ENCODE results near the gene COQ2.
"Not testable (repeated sequence)": the region's sequence is repeated elsewhere in the genome, so short reads cannot be mapped to it uniquely, and the experiment has no call there.

COQ2 gene

DNA sequence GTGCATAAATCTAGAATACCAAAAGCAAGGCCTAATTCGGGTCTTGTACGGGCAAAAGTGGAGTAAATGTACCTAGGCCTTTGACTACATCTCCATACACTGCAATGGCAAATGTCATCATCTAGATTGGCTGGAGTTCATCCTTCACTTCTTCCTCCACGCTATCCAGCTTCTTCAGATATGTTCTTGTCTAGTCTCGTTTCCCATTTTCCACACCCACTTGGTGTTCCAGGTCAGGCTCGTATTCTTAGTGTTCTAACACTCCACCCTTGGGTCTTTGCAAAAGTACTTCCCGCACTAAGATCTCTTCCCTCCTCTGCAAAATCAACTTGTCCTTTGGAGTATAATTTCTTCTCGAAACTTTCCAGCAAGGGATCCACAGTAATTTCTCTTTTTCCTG, 1.4 kb downstream of the COQ2 start:
- DNase-seq = no peak

DNA sequence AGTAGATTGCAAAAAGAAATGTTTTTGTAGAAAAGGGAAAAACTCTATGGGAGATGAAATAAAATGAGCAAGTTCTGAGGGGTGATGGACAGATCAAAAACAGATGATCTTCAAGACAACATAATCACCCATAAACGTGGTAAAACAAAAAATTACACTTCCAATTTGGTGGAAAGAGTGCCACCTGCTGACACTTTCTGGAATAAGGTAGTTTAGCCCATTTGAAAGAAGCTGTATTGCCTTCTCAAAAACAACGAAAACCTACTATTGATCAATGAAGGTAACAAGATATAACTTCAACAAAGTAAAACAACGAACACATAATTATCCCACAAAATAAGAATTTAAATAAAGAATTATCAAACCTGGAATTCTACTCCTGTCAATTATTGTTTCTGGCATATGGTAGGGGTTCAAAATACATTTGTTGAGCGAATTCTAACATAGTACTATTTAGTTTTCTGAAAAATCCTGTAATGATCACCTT, 2.5 kb downstream of the COQ2 start:
- DNase-seq = peak; percentile 32

DNA sequence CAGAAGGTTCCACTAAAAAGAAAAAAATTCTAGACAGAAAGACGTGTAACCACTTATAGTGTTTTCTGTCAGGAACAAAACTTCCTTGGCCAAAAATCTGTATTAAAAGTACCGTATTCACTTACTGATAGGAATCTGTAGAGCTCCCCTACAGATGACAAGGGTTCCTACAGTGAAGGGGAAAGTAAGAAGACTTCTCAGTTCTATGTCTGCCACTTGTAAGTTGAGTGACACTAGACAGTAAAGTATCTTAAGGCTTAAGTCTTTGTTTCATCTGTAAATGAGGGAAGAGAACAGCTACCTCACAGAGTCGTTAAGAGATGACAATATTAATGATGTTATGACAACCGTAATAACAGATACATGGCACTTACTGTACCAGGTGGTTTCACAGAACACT, 3.3 kb downstream of the COQ2 start:
- DNase-seq = no peak

DNA sequence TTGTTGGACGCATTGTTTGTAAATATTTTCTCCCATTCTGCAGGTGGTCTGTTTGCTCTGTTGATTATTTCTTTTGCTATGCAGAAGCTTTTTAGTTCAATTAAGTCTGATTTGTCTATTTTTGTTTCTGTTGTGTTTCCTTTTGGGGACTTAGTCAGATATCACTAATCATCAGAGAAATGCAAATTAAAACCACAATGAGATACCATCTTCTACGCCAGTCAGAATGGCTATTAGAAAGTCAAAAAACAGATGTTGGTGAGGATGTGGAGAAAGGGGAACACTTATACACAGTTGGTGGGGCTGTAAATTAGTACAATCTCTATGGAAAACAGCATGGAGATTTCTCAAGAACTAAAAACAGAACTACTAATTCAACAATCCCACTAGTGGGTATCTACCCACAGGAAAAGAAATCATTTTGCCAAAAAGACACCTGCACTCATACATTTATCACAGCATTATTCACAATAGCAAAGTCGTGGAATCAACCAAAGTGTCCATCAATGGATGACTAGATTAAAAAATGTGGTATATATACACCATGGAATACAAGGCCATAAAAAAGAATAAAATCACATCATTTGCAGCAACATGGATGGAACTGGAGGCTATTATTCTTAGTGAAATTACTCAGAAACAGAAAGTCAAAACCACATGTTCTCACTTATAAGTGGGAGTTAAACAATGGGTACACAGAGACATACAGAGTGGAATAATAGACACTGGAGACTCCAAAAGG, 8.1 kb downstream of the COQ2 start:
- DNase-seq = no peak

DNA sequence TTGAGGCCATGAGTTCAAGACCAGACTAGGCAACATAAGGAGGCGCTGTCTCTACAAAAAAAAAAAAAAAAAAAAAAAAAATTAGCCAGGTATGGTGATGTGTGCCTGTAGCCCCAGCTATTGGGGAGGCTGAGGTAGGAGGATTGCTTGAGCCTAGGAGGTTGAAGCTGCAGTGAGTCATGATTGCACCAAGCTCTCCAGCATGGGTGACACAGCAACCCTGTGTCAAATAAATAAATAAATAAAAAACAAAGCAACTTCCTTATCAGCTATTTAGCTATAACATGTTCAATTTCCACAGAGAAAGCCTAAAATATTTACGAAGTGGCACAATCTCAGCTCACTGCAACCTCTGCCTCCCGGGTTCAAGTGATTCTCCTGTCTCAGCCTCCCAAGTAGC, 10.7 kb downstream of the COQ2 start:
- not testable (repeated sequence) for DNase-seq

DNA sequence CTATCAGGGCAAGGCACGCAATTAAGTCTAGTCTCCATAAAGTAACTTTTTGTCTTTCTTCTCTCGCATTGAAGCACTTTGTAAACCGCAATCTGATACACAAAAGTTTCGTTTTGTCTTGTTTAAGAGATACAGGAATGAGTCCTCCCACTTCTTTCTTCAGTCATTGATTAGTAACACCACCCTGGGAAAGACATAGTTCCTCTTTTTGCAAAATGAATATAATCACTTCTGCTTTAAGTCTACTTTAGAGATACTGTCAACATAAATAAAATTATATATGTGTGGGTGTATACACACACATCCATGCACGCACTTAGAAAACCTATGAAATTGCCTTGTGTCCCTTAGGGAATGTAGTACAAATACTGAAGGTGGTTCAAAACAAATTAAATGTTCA, 11.7 kb downstream of the COQ2 start:
- no peak for DNase-seq

DNA sequence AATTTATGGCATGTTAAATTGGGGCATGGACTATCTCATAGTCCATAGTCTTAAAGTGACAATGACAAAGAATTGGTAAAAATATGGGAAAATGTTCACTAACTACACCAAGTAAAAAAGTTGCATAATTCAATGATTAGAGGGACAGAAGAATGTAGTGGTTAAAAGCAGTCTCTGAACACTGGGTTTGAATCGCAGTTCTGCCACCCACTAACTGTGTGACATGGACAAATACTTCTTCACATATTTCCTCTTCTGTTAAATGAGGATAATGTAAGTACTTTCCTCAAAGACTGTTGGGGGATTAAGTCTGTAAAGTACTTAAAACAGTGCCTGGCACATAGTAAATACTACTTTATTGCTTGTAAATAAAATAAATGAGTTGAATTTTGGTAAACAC, 15.3 kb downstream of the COQ2 start:
- DNase-seq = no peak

DNA sequence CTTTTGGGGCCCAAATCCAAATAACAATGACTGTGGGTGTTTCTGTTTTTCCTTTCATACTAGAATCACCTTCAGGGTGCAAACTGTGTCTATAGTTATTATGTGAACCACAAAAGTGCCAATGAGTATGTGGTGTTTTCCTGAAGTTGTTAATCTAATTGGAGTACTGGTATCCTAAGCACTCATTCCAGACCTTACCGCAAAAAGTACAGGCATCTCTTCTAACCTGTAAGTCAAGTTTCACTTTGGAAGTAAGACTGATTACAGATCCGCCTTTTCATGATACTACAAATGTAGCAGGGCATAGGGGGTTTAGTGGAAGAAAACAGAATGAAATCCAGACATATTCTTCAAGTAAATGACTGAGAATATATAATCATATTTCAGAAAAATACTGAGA, 16.1 kb downstream of the COQ2 start:
- DNase-seq = no peak

DNA sequence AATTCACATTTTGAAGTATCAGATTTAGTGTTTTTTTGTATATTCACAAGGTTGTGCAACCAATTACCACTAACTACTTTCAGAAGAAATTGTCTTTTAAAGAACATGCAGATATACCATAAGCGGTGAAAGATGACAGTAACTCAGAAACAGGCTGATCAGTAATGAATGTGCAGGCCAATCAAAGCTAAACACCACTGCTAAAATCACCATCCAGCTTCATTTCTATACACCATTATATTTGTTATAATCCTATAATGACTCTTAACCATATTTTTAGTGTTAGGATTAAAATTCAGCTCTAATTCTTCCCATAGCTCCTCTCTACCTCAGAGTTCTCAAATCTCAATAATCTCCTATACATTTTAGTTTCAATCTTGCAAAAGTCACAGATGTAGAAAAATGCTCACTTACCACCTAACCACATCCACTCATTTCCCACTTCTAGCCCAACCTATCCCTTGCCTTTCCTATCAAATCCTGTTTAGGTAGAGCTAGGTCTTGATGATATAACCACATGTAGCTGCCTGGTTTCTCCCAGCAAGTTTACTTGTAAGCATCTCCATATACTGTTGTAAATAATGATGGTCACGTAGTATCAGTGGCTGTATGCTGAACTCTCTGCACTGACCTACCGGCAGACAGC, 16.6 kb downstream of the COQ2 start:
- no peak for DNase-seq

DNA sequence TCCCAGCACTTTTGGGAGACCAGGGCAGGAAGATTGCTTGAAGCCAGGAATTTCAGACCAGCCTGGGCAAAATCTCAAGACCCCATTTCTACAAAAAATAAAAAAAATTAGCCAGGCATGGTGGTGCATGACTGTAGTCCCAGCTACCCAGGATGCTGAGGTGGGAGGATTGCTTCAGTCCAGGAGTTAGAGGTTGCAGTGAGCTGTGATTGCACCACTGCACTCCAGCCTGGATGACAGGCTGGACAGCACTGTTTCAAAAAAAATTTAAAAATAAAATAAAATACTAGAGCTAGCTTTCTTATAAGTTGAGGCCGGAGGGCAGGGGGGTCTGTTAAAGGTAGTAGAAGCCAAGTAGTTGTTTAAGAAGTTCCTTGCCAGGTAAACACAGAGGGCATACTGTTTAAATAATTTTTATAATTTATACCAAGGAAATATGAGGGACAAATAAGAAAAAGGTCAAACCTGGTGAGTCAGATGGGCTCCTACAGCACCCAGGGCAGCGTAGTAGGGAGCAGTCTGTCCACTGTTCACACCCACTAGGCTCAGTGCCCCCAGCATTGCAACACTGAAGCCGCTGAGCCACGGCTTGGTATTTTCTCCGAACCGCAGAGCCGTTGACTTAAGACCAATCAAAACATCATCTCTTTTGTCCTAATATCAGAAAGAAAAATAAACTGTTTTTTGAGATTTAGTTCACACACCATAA, 17.3 kb downstream of the COQ2 start:
- DNase-seq = no peak

DNA sequence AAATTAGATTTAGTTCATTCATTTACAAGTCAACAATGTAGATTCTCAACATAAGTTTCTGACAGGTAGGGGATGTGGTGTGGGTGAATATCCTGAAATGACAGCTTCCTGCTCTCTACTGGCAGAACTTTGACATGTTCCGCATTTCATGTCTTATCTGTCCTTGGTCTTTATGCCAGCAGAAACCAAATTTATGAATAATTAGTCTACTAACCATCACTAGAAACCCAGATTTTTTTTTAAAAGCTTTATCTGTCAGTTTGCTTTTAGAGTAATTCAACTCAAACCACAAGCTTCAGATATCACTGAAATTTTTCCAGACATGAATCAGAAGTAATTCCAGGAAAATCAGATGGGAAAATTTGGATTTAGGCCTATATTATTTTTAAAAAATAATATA, 17.9 kb downstream of the COQ2 start:
- DNase-seq = no peak

DNA sequence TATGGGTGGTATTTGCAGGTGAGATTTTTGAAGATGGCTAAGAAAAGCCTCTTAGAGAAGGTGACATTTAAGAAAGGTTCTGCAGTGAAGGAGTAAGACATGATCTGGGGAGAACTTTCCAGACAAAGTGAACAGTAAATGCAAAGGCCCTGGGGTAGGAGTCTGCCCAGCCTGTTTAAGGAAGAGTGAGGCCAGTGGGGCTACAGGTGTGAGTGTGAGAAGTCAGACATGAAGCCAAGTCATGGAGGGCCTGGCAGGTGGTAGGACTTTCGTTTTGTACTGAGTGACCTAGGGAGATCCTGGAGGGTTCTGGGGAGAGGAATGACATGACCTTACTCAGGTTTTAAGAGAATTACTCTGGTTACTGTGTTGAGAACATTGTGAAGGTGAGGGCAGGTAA, 21.5 kb downstream of the COQ2 start:
- no peak for DNase-seq

DNA sequence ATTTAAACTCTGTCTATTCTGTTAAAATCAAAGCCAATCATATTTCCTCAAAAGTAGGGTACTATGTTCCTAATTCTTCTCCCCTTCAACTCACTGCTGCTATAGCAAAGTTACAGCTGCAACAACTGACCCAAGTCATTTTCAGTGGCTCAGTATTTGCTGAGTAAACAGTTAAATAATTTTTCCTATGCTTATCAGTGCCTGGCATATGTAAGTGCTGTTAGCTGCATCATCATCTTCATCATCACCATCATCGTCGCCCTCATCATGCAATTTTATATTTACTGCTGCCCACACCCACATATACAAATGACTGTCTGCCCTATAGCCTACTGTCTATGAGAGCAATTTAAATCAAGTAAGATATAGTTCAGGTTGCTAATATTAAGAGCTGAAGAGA, 21.9 kb downstream of the COQ2 start:
- DNase-seq = no peak

DNA sequence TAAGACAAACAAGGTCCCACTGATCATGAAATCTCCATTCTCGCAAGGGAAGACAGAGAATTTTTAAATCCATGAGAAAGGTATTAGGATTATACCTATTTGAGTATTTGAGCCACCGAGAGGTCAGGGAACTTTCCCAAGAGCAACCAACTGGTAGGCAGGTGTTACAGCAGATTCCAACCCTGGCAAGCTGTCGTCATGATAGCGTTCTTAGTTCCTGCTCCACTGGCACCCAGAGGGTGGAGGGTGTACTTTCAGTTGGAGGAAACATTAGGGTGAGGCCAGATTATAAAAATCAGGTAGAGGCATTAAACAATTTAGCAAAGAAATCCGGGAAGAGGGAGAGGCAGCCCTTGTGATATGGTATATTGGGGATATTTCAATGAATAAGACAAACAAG, 23.3 kb downstream of the COQ2 start:
- no peak for DNase-seq

DNA sequence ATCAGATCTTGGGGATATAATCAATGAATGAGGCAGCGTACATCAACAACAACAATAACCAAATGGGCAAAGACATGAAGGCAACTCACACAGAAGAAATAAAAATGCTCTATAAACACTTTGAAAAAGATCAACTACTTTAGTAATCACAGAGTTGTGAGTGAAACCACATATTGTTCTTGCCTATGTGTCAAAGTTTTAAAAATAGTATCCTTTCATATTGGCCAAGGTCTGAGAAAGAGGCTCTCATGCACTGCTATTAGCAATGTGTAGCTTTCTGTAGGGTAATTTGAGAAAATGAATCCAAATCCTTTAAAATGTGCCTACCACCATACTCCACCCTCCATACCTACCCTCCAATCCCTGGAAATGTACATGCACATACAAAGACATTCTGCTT, 25.0 kb downstream of the COQ2 start:
- DNase-seq = no peak

DNA sequence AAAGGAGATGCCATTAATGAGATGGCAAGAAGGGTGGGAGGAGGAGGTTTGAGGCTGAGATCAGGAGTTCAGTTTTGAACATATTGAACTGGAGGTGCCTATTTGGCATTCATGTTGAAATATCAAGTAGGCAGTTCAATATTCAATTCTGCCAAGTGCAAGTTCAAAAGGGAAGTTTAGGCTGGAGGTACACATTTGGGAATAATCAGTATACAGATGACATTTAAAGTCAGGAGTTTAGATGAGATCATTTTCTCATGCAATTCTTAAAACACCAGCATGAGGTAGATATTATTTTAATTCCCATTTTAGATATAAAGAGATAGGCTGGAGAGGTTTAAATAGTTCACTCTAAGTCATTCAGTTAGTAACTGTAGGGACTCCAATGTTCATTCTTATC, 26.1 kb downstream of the COQ2 start:
- DNase-seq = no peak

DNA sequence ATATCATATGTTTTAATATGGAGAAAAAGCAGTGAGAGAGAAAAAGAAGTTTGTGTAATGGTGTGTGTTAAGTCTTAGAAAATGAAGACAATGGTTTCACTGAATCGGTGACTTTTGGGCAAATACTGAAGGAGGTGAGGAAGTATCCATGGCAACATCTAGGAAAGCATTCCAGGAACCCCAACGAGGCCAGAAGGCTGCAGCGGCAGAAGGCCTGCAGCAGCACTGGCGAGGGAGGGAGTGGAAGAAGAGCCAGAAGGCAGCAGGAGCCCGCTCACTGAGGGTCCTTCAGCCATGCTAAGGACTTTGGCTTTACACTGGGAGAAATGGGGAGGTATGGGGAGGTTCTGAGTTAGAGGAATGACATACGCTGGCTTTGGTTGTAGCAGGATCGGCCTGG, 26.8 kb downstream of the COQ2 start:
- DNase-seq = no peak

DNA sequence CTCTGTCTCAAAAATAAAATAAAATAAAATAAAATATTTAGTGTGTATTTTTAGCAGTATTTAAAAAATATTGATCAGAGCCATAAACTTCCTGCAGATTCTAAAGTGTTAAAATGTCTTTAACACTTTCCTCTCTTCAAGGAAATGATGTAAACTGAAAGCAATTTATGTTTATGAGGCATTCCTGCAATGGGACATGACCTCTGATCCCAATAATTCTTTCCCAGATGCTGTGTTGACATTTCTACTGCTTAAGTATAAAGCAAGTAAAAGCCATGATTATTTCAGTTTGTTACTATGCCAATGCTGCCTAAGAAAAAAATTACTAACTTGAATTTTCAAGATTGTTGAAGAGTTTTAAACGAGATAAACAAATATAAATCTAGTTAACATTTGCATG, 29.0 kb downstream of the COQ2 start:
- DNase-seq = no peak

DNA sequence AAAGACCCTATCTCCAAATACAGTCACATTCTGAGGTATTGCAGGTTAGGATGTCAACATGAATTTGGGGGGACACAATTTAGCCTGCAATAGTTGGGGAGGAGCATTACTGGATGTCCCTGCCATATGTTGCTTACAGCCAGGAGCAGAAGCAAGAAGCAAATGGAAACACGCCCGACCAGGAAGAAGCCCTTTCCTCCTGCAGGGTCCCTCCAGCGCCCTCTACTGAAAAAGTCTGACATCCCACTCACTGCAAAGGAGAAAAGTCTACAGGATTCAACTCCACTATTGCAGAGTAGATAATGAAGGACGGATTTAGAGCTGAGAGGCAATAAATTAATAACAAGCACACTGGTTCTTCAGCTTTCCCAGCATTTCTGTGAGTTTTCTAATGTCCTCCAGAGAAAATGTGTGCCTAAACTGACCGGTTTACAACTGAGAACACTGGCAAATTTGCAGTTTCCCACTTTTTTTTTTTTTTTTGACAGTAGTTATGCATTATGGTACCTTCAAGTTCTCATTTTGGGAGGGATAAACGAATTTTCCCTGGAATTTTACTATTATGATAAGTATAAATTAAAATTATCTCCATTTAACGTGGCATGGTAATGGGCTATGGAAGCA, 31.7 kb downstream of the COQ2 start:
- DNase-seq = peak; percentile 52

DNA sequence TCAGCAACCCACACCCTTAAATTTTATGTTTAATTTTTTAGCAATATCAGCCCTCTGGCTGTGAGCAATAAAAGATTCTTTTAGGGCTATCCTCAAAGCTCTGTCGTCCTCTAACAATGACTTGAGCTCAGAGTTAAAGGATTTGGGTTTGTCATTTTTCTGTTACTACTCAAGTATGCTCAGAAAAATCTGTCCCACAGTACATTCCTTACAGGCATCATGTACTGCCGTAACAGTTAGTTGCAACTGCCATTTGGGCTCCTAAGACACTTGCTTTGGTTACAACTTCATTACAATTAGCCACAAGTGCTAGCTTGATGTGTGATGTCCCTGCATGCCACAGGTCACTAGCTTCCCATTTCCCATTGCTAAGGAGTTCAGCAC, 33.2 kb downstream of the COQ2 start:
- no peak for DNase-seq

DNA sequence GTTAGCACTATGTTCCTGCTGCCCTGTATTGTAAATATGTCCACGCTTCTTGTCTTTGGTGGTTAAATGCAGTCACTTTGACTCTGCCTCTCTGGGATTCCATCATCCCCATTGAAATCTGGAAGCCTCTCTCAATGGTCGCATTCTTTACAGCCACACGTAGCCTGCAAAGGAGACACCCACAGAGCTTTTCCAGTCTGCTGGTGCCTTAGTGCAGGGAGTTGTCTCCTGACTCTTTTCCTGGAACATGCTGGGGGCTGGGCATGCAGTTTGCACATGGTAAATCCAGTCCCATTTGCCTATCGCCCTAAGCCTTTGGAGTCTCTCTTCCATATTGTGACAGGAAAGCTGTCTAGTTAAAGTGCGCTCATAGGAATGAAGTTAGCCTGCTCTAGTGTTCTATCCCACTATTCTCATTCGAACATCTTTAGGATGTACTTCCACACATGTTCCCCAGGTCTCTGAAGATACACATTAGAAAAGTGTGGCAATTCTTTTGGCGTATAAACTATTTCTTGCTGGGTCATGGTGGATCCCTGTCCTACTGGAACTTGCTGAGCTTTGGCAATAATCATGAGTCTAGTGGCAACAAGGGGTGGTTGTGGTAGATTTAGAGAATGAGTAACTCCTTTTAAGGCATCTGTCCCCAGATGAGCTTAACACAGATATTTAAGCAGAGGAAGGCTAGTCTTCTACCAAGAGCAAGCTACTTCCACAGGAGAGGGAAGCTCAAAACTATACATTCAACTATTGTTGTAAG, 33.7 kb downstream of the COQ2 start:
- no peak for DNase-seq

DNA sequence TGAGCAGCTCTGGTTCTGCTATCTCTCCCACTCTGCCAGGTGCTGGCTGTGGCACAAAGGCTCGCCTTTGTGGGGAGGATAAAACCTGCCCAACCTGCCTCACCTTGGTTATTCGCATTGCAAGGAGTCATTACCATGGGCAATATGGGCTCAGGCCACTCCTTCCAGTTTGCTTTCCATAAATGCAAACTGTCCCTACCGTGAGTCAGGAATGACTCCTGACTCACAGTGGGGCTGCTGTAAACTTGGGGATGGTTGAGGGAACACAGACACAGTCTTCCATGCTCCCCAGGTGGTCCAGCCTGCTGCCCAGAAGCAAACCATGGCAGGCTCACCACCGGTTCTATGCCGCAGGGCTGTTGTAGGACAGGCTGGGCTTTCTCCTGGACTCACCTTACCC, 36.1 kb downstream of the COQ2 start:
- no peak for DNase-seq
